ENCODE measurements around the gene ZNF628. TPM values are rescaled to one million over a fixed set of nuclear protein-coding genes. Genes with fewer than 3 reads are reported as not detected.

The ZNF628 gene
- total RNA-seq, 2 donors from 2014 or later: 7.9 to 9.0 TPM

DNA sequence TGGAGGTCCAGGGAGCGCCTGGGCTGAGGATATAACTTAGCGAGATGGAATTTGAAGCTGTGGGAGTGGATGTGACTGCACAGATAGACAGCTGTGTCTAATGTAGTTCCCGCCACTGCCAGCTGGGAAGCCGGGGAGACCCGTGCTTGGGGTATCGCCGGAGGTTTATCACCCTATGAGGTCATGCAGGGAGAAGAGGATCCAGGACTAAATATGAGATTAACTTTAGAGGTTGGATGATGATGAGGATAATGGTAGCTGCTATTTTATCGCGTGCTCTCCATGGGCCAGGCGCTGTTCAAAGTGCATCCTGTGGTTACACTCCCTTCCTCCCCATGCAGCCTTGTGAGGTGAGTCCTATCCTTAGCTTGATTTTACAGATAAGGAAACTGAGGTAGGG, 31.7 kb downstream of the ZNF628 start:
- Mint-ChIP-seq H3K9me3 (peaks cover 2% of the 10 kb centered on the region in 2 donors), H3K4me1 (ENCODE audit: low read depth) (peaks cover 11% of the 10 kb centered on the region), H3K4me3 (no peak overlapping the region), H3K27ac (no peak overlapping the region), H3K36me3 (ENCODE audit: insufficient read depth in 2 of 2) (peaks cover 0 to 2% of the 10 kb centered on the region in 2 donors), H3K27me3 (ENCODE audit: low read depth) (peaks cover 7% of the 10 kb centered on the region)
- ATAC-seq (replicated peaks in 1 of 2): no peak
- DNase-seq: no peak

DNA sequence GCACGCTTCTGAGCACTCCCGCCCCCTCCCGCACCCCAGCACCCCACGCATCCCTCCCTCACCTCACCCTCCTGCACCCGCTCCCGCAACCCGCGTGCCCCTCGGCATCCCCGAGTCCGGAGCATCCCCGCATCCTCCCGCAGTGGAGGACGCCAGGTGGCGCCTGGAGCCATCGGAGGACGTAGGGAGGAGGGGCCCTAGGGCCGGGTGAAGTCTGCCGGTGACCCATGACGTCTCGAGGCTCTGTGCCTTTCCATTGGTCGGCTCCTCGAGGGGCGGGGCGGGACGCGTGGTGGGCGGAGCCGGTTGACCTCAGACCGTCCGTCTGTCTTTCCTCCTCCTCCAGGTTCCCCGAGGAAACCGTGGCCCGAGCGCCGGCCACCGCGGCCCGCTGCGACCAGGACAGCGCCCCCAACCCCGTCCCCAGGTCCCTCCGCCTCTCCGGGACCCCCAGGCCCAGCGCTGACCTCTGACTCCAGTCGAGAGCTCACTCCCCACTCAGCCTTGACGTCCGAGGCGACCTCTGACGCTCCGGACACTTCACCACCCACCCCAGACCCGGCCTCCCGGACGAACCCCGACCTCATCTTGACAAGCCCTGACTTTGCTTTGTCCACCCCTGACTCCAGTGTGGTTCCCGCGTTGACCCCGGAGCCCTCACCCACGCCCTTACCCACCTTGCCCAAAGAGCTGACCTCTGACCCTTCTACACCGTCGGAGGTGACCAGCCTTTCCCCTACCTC, 40.6 kb downstream of the ZNF628 start:
- no peak overlapping the region for H3K27ac Mint-ChIP-seq
- no peaks in the 10 kb centered on the region for H3K9me3 Mint-ChIP-seq
- no peaks in the 10 kb centered on the region for H3K36me3 Mint-ChIP-seq (ENCODE audit: insufficient read depth in 2 of 2)
- H3K4me1 Mint-ChIP-seq (ENCODE audit: low read depth): no peaks in the 10 kb centered on the region
- peak overlapping the region; percentile 58 to 86 for H3K4me3 Mint-ChIP-seq
- DNase-seq (peak; percentile 92 to 94), ATAC-seq (replicated peaks in 1 of 2) (peak; percentile 100)
- H3K27me3 Mint-ChIP-seq (ENCODE audit: low read depth): peaks cover 7% of the 10 kb centered on the region

DNA sequence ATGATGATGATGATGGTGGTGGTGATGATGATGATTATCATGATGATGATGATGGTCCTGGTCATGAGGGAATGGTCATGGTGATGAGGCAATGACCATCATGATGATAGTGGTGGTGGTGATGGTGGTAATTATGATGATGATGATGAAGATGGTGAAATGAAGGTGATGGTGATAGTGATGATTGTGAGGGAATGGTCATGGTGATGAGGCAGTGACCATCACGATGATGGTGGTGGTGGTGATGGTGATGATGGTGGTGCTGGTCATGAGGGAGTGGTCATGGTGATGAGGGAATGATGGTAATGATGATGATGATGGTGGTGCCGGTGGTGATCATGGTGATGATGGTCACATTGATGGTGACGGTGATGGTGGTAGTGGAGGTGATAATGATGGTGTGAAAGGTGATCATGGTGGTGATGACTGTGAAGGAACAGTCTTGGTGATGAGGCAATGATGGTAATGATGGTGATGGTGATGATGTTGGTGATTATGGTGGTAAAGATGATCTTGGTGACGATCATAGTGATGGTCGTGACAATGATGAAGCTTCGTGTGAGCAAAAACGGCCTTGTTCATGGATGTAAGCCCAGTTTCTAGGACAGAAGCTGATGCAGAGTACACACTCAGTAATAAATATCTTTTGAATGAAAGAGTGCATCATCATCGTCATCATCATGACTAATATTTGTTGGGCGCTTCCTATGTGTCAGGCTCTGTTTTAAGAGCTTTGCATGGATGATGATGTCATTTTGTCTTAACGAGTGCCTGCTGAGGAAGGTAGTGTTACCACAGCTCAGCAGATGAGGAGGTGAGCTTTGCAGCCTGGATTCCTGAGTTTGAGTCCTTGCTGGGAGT, 43.3 kb downstream of the ZNF628 start:
- ATAC-seq (replicated peaks in 1 of 2): no peak
- no peaks in the 10 kb centered on the region for H3K9me3 Mint-ChIP-seq
- no peaks in the 10 kb centered on the region for H3K27me3 Mint-ChIP-seq (ENCODE audit: low read depth)
- H3K27ac Mint-ChIP-seq: no peak overlapping the region
- H3K4me3 Mint-ChIP-seq: no peak overlapping the region
- H3K4me1 Mint-ChIP-seq (ENCODE audit: low read depth): no peaks in the 10 kb centered on the region
- no peaks in the 10 kb centered on the region for H3K36me3 Mint-ChIP-seq (ENCODE audit: insufficient read depth in 2 of 2)
- DNase-seq: no peak

DNA sequence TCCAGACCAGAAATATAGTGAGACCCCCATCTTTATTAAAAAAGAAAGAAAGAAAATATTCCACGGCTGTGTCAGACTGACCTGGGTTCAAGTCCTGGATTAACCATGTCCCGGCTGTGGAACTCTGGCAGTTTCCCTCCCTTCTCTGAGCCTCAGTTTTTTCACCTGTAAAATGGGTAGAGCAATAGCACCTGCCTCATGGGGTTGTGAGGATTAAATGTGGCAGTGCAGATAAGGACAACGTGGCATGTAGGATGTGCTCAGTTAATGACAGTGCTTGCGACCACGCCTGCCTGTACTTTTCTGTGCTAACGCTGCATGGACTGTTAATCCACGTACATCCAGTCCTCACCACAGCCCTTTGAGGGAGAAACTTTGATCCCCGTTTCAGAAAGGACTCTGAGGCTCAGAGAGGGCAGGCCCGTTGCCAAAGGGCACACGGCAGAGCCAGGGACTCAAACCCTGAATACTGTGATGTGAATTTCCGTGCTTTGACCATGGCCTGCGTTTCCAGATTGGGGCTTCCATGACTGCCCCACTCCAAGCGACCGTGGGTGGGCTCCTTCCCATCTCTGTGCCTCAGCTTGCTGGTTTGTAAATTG, 44.4 kb downstream of the ZNF628 start:
- ATAC-seq (replicated peaks in 1 of 2): no peak
- Mint-ChIP-seq H3K27ac (no peak overlapping the region), H3K9me3 (no peaks in the 10 kb centered on the region), H3K36me3 (ENCODE audit: insufficient read depth in 2 of 2) (no peaks in the 10 kb centered on the region), H3K4me1 (ENCODE audit: low read depth) (no peaks in the 10 kb centered on the region), H3K4me3 (no peak overlapping the region), H3K27me3 (ENCODE audit: low read depth) (no peaks in the 10 kb centered on the region)
- no peak for DNase-seq

DNA sequence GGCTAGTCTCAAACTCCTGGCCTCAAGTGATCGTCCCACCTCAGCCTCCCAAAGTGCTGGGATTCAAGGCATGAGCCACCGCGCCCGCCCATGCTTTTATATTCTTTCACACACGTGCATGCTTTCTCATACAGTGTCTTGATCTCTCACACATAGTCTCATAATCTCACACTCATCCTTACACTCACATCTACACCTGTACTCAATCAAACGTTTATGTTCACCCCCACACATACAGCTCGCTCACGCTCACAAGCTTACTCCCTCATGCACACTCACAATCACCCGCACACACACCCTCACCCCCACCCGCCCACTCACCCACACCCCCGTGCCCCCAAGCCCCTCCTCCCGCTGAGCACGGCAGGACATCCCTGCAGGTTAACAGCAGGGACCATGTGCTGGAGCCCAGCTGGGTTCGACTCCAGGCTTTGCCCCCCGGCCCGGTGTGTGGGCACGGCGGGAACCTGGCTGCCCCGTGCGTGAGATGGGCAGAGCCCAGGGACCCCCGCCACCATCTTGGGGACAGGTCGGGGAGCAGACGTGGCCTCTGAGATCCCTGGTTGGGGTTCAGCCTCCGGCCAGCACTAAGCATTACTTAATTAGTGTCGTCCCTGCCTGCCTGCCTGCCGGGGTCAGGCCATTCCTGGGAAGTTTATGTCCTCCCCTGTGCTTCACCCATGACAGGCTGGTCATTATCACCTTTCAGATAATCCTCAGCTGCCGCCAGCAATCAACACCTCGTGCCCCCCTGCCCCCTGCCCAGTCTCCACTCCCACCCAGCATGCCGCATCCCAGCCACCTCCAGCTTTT, 49.1 kb downstream of the ZNF628 start:
- H3K4me3 Mint-ChIP-seq: no peak overlapping the region
- no peaks in the 10 kb centered on the region for H3K36me3 Mint-ChIP-seq (ENCODE audit: insufficient read depth in 2 of 2)
- ATAC-seq (replicated peaks in 1 of 2): no peak
- H3K9me3 Mint-ChIP-seq: no peaks in the 10 kb centered on the region
- H3K4me1 Mint-ChIP-seq (ENCODE audit: low read depth): no peaks in the 10 kb centered on the region
- no peak for DNase-seq
- H3K27me3 Mint-ChIP-seq (ENCODE audit: low read depth): no peaks in the 10 kb centered on the region
- H3K27ac Mint-ChIP-seq: no peak overlapping the region

DNA sequence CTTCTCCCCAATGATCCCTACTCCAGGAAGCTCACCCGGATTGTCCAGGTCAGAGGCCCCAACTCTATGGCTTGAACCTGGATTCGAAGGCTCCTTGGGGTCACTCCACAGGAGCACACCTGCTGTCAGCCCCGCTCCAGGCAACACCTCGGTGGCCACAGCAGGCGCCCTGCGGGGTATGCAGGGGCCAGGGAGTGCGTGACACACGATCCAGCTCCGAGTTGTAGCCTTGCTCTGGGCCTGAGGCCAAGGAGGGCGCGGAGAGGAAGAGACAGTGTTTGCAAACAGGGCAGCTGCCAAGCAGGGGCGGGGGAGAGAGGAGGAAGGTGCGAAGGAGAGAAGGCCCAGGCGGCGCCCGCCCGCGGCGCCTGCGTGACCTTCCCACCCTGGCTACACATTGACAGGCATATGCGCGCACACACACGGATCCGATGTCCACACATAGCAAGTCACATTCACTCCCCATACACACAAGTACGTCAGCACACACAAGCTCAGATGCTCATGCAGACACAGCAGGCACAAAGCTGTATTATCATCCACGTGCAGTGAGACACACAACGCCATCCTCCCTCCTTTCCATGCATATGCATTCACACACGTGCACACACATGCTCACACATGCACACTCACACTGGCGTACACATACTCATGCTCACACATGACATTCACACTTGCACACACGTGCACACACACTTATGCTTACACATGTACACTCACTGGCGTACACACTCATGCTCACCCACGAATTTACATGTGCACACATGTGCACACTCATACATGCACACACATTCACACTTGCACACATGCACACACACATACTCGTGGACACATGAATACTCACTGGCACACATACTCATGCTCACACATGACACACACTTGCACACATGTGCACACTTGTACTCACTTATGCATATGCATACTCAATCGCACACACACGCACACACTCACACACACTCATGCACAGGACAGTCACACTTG, 50.1 kb downstream of the ZNF628 start:
- DNase-seq (no peak), ATAC-seq (replicated peaks in 1 of 2) (no peak)
- no peak overlapping the region for H3K27ac Mint-ChIP-seq
- H3K27me3 Mint-ChIP-seq (ENCODE audit: low read depth): no peaks in the 10 kb centered on the region
- no peaks in the 10 kb centered on the region for H3K9me3 Mint-ChIP-seq
- H3K4me3 Mint-ChIP-seq: no peak overlapping the region
- H3K4me1 Mint-ChIP-seq (ENCODE audit: low read depth): no peaks in the 10 kb centered on the region
- H3K36me3 Mint-ChIP-seq (ENCODE audit: insufficient read depth in 2 of 2): no peaks in the 10 kb centered on the region

DNA sequence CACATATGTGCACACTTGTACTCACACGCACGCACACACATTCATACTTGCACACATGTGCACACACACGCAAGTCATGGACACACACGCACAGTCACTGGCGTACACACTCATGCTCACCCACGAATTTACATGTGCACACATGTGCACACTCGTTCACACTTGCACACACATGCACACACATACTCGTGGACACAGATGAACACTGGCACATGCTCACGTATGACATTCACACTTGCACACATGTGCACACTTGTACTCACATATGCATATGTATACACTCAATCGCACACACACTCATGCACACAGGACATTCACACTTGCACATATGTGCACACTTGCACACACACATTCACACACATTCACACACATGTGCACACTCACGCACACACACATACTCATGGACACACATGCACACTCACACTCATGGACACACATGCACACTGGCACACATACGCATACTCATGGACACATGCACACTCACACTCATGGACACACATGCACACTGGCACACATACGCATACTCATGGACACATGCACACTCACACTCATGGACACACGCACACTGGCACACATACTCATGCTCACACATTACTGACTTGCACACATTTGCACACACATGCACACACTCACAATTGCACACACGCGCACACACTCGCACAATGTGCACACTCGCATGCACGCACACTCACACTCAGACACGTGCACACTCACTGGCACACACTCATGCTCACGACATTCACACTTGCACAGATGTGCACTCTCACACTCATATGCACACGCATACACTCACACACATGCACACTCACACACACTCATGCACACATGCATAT, 51.0 kb downstream of the ZNF628 start:
- Mint-ChIP-seq H3K27ac (no peak overlapping the region), H3K9me3 (no peaks in the 10 kb centered on the region), H3K36me3 (ENCODE audit: insufficient read depth in 2 of 2) (no peaks in the 10 kb centered on the region), H3K4me1 (ENCODE audit: low read depth) (no peaks in the 10 kb centered on the region), H3K27me3 (ENCODE audit: low read depth) (no peaks in the 10 kb centered on the region), H3K4me3 (no peak overlapping the region)
- no peak for ATAC-seq (replicated peaks in 1 of 2)
- DNase-seq: no peak

DNA sequence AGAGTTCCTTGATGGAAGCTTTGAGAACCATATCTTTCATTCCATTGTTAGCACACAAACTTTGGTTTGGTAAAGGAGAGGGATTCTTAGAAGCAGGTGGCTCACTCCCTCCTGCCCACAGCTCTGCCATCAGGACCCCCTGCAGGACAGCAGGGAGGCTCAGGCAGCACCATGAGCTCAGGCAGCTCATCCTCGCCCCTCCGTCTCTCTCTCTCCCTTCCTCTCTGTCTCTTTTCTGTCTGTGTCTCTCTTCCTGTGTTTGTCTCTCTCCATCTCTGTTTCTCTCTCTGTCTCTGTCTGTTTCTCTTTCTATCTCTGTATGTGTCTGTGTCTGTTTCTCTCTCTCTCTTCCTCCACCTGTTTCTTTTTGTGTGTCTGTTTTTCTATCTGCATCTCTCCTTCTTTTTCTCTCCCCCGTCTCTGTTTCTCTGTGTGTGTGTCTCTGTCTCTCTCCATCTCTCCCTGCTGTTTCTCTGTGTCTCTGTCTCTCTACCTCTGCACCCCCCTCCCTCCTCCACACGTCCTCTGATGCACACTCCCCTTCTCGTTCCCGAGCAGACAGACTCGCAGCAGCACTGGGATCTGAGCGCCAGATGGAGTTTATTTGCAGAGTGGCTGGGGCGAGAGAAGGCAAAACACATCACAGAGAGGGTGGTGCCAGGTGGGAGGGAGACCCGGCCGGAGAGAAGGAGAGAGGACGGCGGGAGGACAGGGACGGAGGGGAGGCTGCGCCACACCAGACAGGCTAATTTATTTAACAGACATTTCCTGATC, 51.8 kb downstream of the ZNF628 start:
- no peaks in the 10 kb centered on the region for H3K27me3 Mint-ChIP-seq (ENCODE audit: low read depth)

DNA sequence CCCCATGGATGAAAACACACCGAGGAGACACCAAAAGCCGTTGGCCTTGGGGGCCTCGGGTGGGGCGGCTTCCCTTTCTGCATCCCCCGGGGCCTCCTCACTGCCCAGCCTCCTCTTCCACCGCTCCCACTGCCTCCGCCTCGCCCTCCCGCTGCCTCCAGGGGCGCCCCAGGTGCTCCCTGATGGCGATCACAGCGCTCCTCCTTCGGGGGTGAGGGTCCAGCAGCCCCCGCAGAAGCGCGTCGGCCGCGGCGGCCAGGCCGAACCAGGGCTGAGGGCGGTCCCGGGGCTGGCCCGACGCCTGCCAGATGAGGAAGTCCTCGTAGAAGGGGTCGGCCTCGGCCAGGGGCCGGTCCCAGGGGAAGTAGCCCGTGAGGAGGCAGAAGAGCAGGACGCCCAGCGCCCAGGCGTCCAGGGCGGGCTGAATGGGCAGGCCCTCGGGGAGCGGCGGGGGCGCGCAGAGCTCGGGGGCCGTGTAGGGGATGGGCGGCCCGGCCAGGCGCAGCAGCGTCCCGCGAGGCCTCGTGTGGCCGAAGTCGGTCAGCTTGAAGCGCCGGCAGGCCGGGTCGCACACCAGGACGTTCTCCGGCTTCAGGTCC, 53.3 kb downstream of the ZNF628 start:
- H3K36me3 Mint-ChIP-seq (ENCODE audit: insufficient read depth in 2 of 2): no peaks in the 10 kb centered on the region
- no peaks in the 10 kb centered on the region for H3K27me3 Mint-ChIP-seq (ENCODE audit: low read depth)

More for the DNA sequence above, 51.8 kb downstream of the ZNF628 start:
- Mint-ChIP-seq H3K27ac (no peak overlapping the region), H3K36me3 (ENCODE audit: insufficient read depth in 2 of 2) (no peaks in the 10 kb centered on the region), H3K4me1 (ENCODE audit: low read depth) (no peaks in the 10 kb centered on the region), H3K9me3 (no peaks in the 10 kb centered on the region), H3K4me3 (no peak overlapping the region)
- no peak for DNase-seq
- no peak for ATAC-seq (replicated peaks in 1 of 2)

DNA sequence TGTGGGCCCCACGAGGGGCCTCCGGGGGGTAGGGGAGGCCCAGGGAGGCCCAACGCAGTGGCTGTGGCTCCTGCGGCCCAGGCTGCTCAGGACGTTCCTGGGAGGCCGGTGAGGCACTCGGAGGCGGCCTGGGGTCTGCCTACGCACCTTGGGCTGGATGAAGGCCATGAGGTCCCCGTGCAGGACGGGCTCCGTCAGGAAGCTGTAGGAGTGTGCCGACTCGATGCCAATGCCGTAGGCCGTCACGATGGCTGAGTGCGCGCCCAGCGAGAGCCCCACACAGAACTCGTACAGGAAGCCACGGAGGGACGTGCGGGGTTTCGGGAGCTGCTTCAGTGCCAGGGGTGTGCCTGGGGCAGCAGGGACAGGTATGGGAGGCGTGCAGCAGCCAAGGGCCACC, 54.6 kb downstream of the ZNF628 start:
- H3K27me3 Mint-ChIP-seq (ENCODE audit: low read depth): no peaks in the 10 kb centered on the region
- no peaks in the 10 kb centered on the region for H3K4me1 Mint-ChIP-seq (ENCODE audit: low read depth)
- no peaks in the 10 kb centered on the region for H3K36me3 Mint-ChIP-seq (ENCODE audit: insufficient read depth in 2 of 2)
- no peak overlapping the region for H3K4me3 Mint-ChIP-seq
- H3K9me3 Mint-ChIP-seq: no peaks in the 10 kb centered on the region
- DNase-seq (no peak), ATAC-seq (replicated peaks in 1 of 2) (no peak)
- H3K27ac Mint-ChIP-seq: no peak overlapping the region

More for the DNA sequence above, 53.3 kb downstream of the ZNF628 start:
- ATAC-seq (replicated peaks in 1 of 2) (no peak), DNase-seq (no peak)
- Mint-ChIP-seq H3K4me1 (ENCODE audit: low read depth) (no peaks in the 10 kb centered on the region), H3K4me3 (no peak overlapping the region), H3K9me3 (no peaks in the 10 kb centered on the region), H3K27ac (no peak overlapping the region)

All from activated T-cell treated with anti-CD3 and anti-CD28 coated beads, Interleukin-2, amount 50 U/mL, for 72 hours (primary cell).